ENCODE data around the gene DOCK11.

The DOCK11 gene

GRCh38 chrX:118525174-118525730, 29.6 kb downstream of the DOCK11 start:
- TF ChIP-seq FOXP2 (optimal IDR thresholded peaks at IDR 0.05; ENCODE audit: borderline replicate concordance, extremely low read depth, extremely low read length, insufficient read depth): no peak
- no peak for TF ChIP-seq REST (IDR thresholded peaks at IDR 0.05; ENCODE audit: insufficient read depth in 1 of 2, low read depth in 2 of 2, low read length in 2 of 2)
- TF ChIP-seq POLR2AphosphoS5 (IDR thresholded peaks at IDR 0.05; ENCODE audit: low read depth, low read length): no peak
- TF ChIP-seq SIN3A (IDR thresholded peaks at IDR 0.05; ENCODE audit: borderline replicate concordance, insufficient read depth, low read length): no peak
- TF ChIP-seq TAF1 (IDR thresholded peaks at IDR 0.05; ENCODE audit: borderline replicate concordance, insufficient read depth, low read length): no peak

GRCh38 chrX:118526149-118526548, 30.5 kb downstream of the DOCK11 start:
- no peak for TF ChIP-seq TAF1 (IDR thresholded peaks at IDR 0.05; ENCODE audit: borderline replicate concordance, insufficient read depth, low read length)
- TF ChIP-seq REST (IDR thresholded peaks at IDR 0.05; ENCODE audit: insufficient read depth in 1 of 2, low read depth in 2 of 2, low read length in 2 of 2): no peak
- TF ChIP-seq FOXP2 (optimal IDR thresholded peaks at IDR 0.05; ENCODE audit: borderline replicate concordance, extremely low read depth, extremely low read length, insufficient read depth): no peak
- no peak for TF ChIP-seq SIN3A (IDR thresholded peaks at IDR 0.05; ENCODE audit: borderline replicate concordance, insufficient read depth, low read length)
- TF ChIP-seq POLR2AphosphoS5 (IDR thresholded peaks at IDR 0.05; ENCODE audit: low read depth, low read length): no peak

- TF ChIP-seq TAF1 (IDR thresholded peaks at IDR 0.05; ENCODE audit: borderline replicate concordance, insufficient read depth, low read length) (no peak), POLR2AphosphoS5 (IDR thresholded peaks at IDR 0.05; ENCODE audit: low read depth, low read length) (no peak)
These were observed 32.6 kb downstream of the DOCK11 start for GRCh38 chrX:118528071-118528737.

- TF ChIP-seq TAF1 (IDR thresholded peaks at IDR 0.05; ENCODE audit: borderline replicate concordance, insufficient read depth, low read length) (no peak), FOXP2 (optimal IDR thresholded peaks at IDR 0.05; ENCODE audit: borderline replicate concordance, extremely low read depth, extremely low read length, insufficient read depth) (no peak), REST (IDR thresholded peaks at IDR 0.05; ENCODE audit: insufficient read depth in 1 of 2, low read depth in 2 of 2, low read length in 2 of 2) (no peak), SIN3A (IDR thresholded peaks at IDR 0.05; ENCODE audit: borderline replicate concordance, insufficient read depth, low read length) (no peak), POLR2AphosphoS5 (IDR thresholded peaks at IDR 0.05; ENCODE audit: low read depth, low read length) (no peak)
These were observed 34.8 kb downstream of the DOCK11 start for GRCh38 chrX:118530219-118530911.

GRCh38 chrX:118534716-118535493, 39.3 kb downstream of the DOCK11 start:
- TF ChIP-seq FOXP2 (optimal IDR thresholded peaks at IDR 0.05; ENCODE audit: borderline replicate concordance, extremely low read depth, extremely low read length, insufficient read depth) (no peak), TAF1 (IDR thresholded peaks at IDR 0.05; ENCODE audit: borderline replicate concordance, insufficient read depth, low read length) (no peak), SIN3A (IDR thresholded peaks at IDR 0.05; ENCODE audit: borderline replicate concordance, insufficient read depth, low read length) (no peak), REST (IDR thresholded peaks at IDR 0.05; ENCODE audit: insufficient read depth in 1 of 2, low read depth in 2 of 2, low read length in 2 of 2) (no peak), POLR2AphosphoS5 (IDR thresholded peaks at IDR 0.05; ENCODE audit: low read depth, low read length) (no peak)

All from PFSK-1 (cell line).